Measurements from ENCODE around the gene PRSS22.

PRSS22 gene

GRCh38 chr16:2828521-2828840 lies 29.5 kb downstream of the PRSS22 start:
- no peak for TF ChIP-seq EZH2 (optimal IDR thresholded peaks at IDR 0.05; ENCODE audit: low read depth, low read length)
- no peak for TF ChIP-seq EZH2phosphoT487 (IDR thresholded peaks at IDR 0.05; ENCODE audit: low read length)
- no peak for TF ChIP-seq CTCF (IDR thresholded peaks at IDR 0.05; ENCODE audit: low read length)
- Histone ChIP-seq H3K4me1 (ENCODE audit: low read length) (no peaks in the 10 kb centered on the region), H3K79me2 (ENCODE audit: low read length) (no peaks in the 10 kb centered on the region), H3K9me2 (replicated peaks; ENCODE audit: insufficient read depth, low read length) (no peaks in the 10 kb centered on the region), H3K27me3 (replicated peaks; ENCODE audit: insufficient read depth, low read length) (peaks cover 94% of the 10 kb centered on the region), H3F3A (ENCODE audit: insufficient read depth, low read length) (no peaks in the 10 kb centered on the region), H3K4me2 (ENCODE audit: low read depth, low read length) (no peak overlapping the region), H3K27ac (ENCODE audit: low read length) (no peak overlapping the region), H2AFZ (ENCODE audit: low read length) (no peak overlapping the region), H4K20me1 (ENCODE audit: insufficient read depth, low read length) (no peaks in the 10 kb centered on the region), H3K9me3 (replicated peaks; ENCODE audit: insufficient read depth, low read length) (no peaks in the 10 kb centered on the region), H3K4me3 (ENCODE audit: low read length) (no peak overlapping the region), H3K36me3 (replicated peaks; ENCODE audit: insufficient read depth, low read length) (no peaks in the 10 kb centered on the region), H3K9ac (ENCODE audit: low read length) (no peak overlapping the region)
- DNase-seq: no peak

- Histone ChIP-seq H4K20me1 (ENCODE audit: insufficient read depth, low read length) (no peaks in the 10 kb centered on the region), H3K27ac (ENCODE audit: low read length) (no peak overlapping the region), H3K4me2 (ENCODE audit: low read depth, low read length) (no peak overlapping the region), H3K4me1 (ENCODE audit: low read length) (no peaks in the 10 kb centered on the region), H3K79me2 (ENCODE audit: low read length) (no peaks in the 10 kb centered on the region), H3K9me2 (replicated peaks; ENCODE audit: insufficient read depth, low read length) (no peaks in the 10 kb centered on the region), H3K36me3 (replicated peaks; ENCODE audit: insufficient read depth, low read length) (no peaks in the 10 kb centered on the region), H3F3A (ENCODE audit: insufficient read depth, low read length) (no peaks in the 10 kb centered on the region), H3K27me3 (replicated peaks; ENCODE audit: insufficient read depth, low read length) (peaks cover 99% of the 10 kb centered on the region), H3K4me3 (ENCODE audit: low read length) (no peak overlapping the region), H3K9ac (ENCODE audit: low read length) (no peak overlapping the region), H2AFZ (ENCODE audit: low read length) (no peak overlapping the region), H3K9me3 (replicated peaks; ENCODE audit: insufficient read depth, low read length) (no peaks in the 10 kb centered on the region)
- DNase-seq: no peak
- TF ChIP-seq EZH2phosphoT487 (IDR thresholded peaks at IDR 0.05; ENCODE audit: low read length): no peak
- no peak for TF ChIP-seq CTCF (IDR thresholded peaks at IDR 0.05; ENCODE audit: low read length)
- TF ChIP-seq EZH2 (optimal IDR thresholded peaks at IDR 0.05; ENCODE audit: low read depth, low read length): no peak
Measured at GRCh38 chr16:2827831-2828520, 30.0 kb downstream of the PRSS22 start.

GRCh38 chr16:2827374-2827791 lies 30.6 kb downstream of the PRSS22 start:
- no peak for DNase-seq
- Histone ChIP-seq H3K4me3 (ENCODE audit: low read length) (no peak overlapping the region), H3K36me3 (replicated peaks; ENCODE audit: insufficient read depth, low read length) (no peaks in the 10 kb centered on the region), H2AFZ (ENCODE audit: low read length) (no peak overlapping the region), H3K9ac (ENCODE audit: low read length) (no peak overlapping the region), H4K20me1 (ENCODE audit: insufficient read depth, low read length) (no peaks in the 10 kb centered on the region), H3K27me3 (replicated peaks; ENCODE audit: insufficient read depth, low read length) (peaks cover 99% of the 10 kb centered on the region), H3K79me2 (ENCODE audit: low read length) (no peaks in the 10 kb centered on the region), H3K27ac (ENCODE audit: low read length) (no peak overlapping the region), H3K4me2 (ENCODE audit: low read depth, low read length) (no peak overlapping the region), H3K4me1 (ENCODE audit: low read length) (no peaks in the 10 kb centered on the region), H3F3A (ENCODE audit: insufficient read depth, low read length) (no peaks in the 10 kb centered on the region), H3K9me3 (replicated peaks; ENCODE audit: insufficient read depth, low read length) (no peaks in the 10 kb centered on the region), H3K9me2 (replicated peaks; ENCODE audit: insufficient read depth, low read length) (no peaks in the 10 kb centered on the region)
- no peak for TF ChIP-seq EZH2 (optimal IDR thresholded peaks at IDR 0.05; ENCODE audit: low read depth, low read length)
- TF ChIP-seq EZH2phosphoT487 (IDR thresholded peaks at IDR 0.05; ENCODE audit: low read length): no peak
- TF ChIP-seq CTCF (IDR thresholded peaks at IDR 0.05; ENCODE audit: low read length): no peak
